Thyroid gland (tissue), 4 donors: ENCODE results near the gene FIBCD1. TPM values are rescaled to one million over a fixed set of nuclear protein-coding genes. Genes with fewer than 3 reads are reported as not detected.

Experiments
- DNase-seq, 2 donors: peaks; one replicate each; pipeline ENCODE4 v3.0.0-alpha.2; 2019
- H3K27ac ChIP-seq, 3 donors: fragments of 200-600 bp; sonication (generic); 1 replicate in 2 of 3; 2 replicates in 1 of 3; pipeline ENCODE4 v1.5.1; 2016 to 2019; ENCODE audit warnings: mild to moderate bottlenecking in 1 of 3, moderate library complexity in 1 of 3
- H3K27me3 ChIP-seq: fragments of 200-600 bp; sonication (generic); one replicate; pipeline ENCODE4 v1.5.1; 2019
- H3K36me3 ChIP-seq, 2 donors: fragments of 200-600 bp; sonication (generic); one replicate each; pipeline ENCODE4 v1.5.1; 2016 to 2019
- H3K4me1 ChIP-seq, 2 donors: fragments of 200-600 bp; sonication (generic); one replicate each; pipeline ENCODE4 v1.5.1; 2017 to 2019
- H3K4me3 ChIP-seq, 3 donors: fragments of 200-600 bp; sonication (generic); replicated peaks in 1 of 3; 1 replicate in 2 of 3; 2 replicates in 1 of 3; pipeline ENCODE4 v1.5.1; 2016; ENCODE audit warnings: mild to moderate bottlenecking in 1 of 3
- H3K9me3 ChIP-seq: fragments of 200-600 bp; sonication (generic); one replicate; pipeline ENCODE4 v1.5.1; 2017
- CTCF ChIP-seq, 6 experiments: fragments of 200-600 bp in 3 of 6; fragments of 450-650 bp in 3 of 6; sonication (generic) in 3 of 6; IDR thresholded peaks; one replicate each; pipeline ENCODE4 v1.5.1; 2016 to 2019; ENCODE audit warnings: antibody characterized with exemption in 6 of 6, mild to moderate bottlenecking in 2 of 6, inconsistent platforms in 1 of 6, moderate library complexity in 1 of 6
- POLR2A ChIP-seq, 2 donors: fragments of 450-650 bp; IDR thresholded peaks; one replicate each; pipeline ENCODE4 v1.6.1; 2017; ENCODE audit warnings: antibody characterized with exemption in 2 of 2, mild to moderate bottlenecking in 2 of 2, moderate library complexity in 1 of 2
- WGBS, 2 donors: methylation state at CpG; one replicate each; pipeline ENCODE4 v1.1.5; 2017; 5-methylcytosine and 5-hydroxymethylcytosine counted together
- intact Hi-C: fragments of 100-400 bp; cut with DNase I; formaldehyde crosslinking; loops from one replicate; pipeline ENCODE4 v1.15.1; 2023
- total RNA-seq, 4 donors: library from RNA; depleted of rRNA; stranded (reverse); fragments of >200 nt; gene quantifications; one replicate each; pipeline ENCODE4 v1.2.3, GENCODE V29; 2016

The FIBCD1 gene
- total RNA-seq, 4 donors from 2014 or later = 0.11 to 0.13 TPM; not detected in 2

DNA sequence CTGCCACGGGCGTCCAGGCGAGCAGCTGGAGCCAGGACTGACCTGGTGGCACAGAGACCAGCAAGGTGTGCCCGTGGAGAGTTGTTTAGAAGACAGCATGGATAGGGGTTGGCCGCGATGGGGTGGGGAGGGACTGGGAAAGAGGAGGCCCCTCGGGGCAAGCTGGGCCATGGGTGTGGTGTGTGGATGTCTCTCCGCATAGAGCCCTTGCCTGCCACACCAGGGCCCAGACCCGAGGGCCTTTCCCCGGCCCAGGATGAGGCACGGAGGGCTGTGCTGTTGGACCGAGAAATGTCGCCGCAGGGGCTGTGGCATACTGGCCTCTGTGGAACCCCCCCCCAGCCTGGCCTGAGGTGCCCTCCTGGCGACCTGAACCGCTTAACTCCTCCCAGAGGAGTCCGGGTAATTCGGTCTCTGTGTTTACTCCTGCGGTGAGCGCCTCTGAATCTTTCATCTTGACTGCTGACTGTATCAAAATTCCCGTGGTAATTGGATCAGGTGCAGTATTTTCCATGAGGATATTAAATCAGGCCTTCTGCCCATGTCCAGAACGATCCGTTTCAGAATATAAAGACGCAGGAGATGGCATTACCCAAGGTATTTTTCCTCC lies 47.4 kb upstream of the FIBCD1 start:
- Histone ChIP-seq H3K4me3 (no peak overlapping the region), H3K27me3 (no peaks in the 10 kb centered on the region), H3K36me3 (no peaks in the 10 kb centered on the region), H3K9me3 (no peaks in the 10 kb centered on the region), H3K4me1 (no peaks in the 10 kb centered on the region), H3K27ac (no peak overlapping the region)
- DNase-seq = no peak
- intact Hi-C loops = no loop called here
- 64 to 76% methylated on average over 23 to 24 of the region's 24 CpGs for WGBS, 2 donors
- no peak for TF ChIP-seq POLR2A (IDR thresholded peaks at IDR 0.05)
- TF ChIP-seq CTCF (IDR thresholded peaks at IDR 0.05) = no peak

DNA sequence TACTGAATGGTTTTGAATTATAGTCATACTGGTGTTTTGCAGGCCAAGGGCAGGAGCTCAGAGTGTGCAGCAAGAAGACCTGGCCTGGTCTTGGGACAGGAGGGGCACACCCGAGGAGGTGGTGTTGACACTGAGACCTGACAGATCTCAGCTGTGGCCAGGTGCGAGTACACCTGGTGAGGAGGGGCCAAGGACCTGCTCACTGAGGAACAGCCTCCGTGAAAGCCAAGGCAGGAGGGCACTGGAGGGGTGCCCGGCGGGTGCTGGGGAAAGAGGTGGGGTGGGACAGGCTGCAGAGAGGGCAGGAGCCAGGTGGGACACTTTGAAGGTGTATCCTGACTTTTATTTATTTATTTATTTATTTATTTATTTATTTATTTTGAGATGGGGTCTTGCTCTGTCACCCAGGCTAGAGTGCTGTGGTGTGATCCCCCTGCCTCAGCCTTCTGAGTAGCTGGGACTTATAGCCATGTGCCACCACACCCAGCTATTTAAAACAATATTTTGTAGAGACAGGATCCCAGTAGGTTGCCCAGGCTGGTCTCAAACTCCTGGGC lies 46.6 kb upstream of the FIBCD1 start:
- 65 to 67% methylated on average over 5 of the region's 5 CpGs for WGBS, 2 donors
- no peaks in the 10 kb centered on the region for H3K27me3 ChIP-seq
- H3K36me3 ChIP-seq = no peaks in the 10 kb centered on the region
- no peak for DNase-seq
- no peak for TF ChIP-seq POLR2A (IDR thresholded peaks at IDR 0.05)
- TF ChIP-seq CTCF (IDR thresholded peaks at IDR 0.05) = no peak
- H3K27ac ChIP-seq = no peak overlapping the region
- no peaks in the 10 kb centered on the region for H3K9me3 ChIP-seq
- intact Hi-C loops = no loop called here
- no peaks in the 10 kb centered on the region for H3K4me1 ChIP-seq
- H3K4me3 ChIP-seq = no peak overlapping the region

DNA sequence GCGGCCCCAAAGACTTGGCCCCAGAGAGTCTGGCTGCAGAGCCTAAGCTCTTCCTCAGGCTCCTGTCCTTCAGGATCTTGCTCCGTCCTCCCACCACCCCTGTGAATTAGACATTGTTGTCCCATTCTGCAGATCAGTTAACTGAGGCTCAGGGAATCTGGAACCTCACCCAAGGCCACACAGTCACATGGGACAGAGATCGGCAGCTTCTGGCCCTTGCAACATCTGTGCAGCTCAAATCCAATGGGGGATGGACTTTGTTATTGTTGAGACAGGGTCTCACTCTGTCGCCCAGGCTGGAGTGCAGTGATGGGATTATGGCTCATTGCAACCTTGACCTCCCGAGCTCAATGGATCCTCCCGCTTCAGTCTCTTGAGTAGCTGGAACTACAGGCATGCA lies 46.0 kb upstream of the FIBCD1 start:
- Histone ChIP-seq H3K36me3 (no peaks in the 10 kb centered on the region), H3K4me3 (no peak overlapping the region), H3K27me3 (no peaks in the 10 kb centered on the region), H3K27ac (no peak overlapping the region), H3K9me3 (no peaks in the 10 kb centered on the region), H3K4me1 (no peaks in the 10 kb centered on the region)
- TF ChIP-seq CTCF (IDR thresholded peaks at IDR 0.05) = no peak
- no peak for TF ChIP-seq POLR2A (IDR thresholded peaks at IDR 0.05)
- 71 to 75% methylated on average over 5 to 6 of the region's 6 CpGs for WGBS, 2 donors
- DNase-seq = no peak
- intact Hi-C loops = no loop called here

DNA sequence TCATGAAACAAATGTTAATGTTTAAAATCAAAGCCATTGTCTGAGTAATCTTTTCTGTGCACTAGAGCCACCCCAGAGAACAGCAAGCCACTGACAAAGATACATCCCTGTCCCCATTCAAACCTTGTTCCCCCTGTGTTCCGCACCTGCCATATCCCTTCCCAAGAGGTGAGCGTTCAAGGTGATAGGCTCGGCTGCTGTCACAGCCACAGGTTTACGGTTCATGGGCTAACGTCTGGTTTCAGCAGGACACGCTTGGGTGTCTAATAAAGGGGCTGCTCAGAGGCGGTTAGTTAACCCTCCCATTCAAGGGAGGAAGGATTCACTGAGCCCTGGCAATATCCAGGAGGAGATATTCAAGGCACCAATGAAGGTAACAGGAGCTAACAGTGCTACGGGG lies 45.5 kb upstream of the FIBCD1 start:
- TF ChIP-seq CTCF (IDR thresholded peaks at IDR 0.05) = no peak
- TF ChIP-seq POLR2A (IDR thresholded peaks at IDR 0.05) = no peak
- Histone ChIP-seq H3K27me3 (no peaks in the 10 kb centered on the region), H3K36me3 (no peaks in the 10 kb centered on the region), H3K4me1 (no peaks in the 10 kb centered on the region), H3K9me3 (no peaks in the 10 kb centered on the region), H3K27ac (no peak overlapping the region), H3K4me3 (no peak overlapping the region)
- intact Hi-C loops = no loop called here
- WGBS, 2 donors = 30 to 50% methylated on average over 8 of the region's 8 CpGs
- peak; percentile 11 to 16 for DNase-seq

GRCh38 chr9:130983970-130984369 lies 44.9 kb upstream of the FIBCD1 start:
- Histone ChIP-seq H3K27ac (no peak overlapping the region), H3K27me3 (no peaks in the 10 kb centered on the region), H3K4me1 (no peaks in the 10 kb centered on the region), H3K36me3 (no peaks in the 10 kb centered on the region), H3K9me3 (no peaks in the 10 kb centered on the region), H3K4me3 (no peak overlapping the region)
- DNase-seq = no peak
- 75 to 84% methylated on average over 11 of the region's 11 CpGs for WGBS, 2 donors
- no peak for TF ChIP-seq POLR2A (IDR thresholded peaks at IDR 0.05)
- no peak for TF ChIP-seq CTCF (IDR thresholded peaks at IDR 0.05)
- intact Hi-C loops = no loop called here
